ENCODE results near the gene PLCB4.

- TF ChIP-seq CTCF (IDR thresholded peaks at IDR 0.05) (no peak), POLR2A (IDR thresholded peaks at IDR 0.05) (no peak)
Measured at GRCh38 chr20:9520086-9520485, 451.2 kb downstream of the PLCB4 start.

Measured in testis (tissue), 2 donors.